K562 (cell line): ENCODE measurements around the gene MOB1B. TPM values are rescaled to one million over a fixed set of nuclear protein-coding genes. Genes with fewer than 3 reads are reported as not detected.

Experiments
- AFF4 ChIP-seq: sonication (generic); formaldehyde crosslinking; IDR thresholded peaks from 2 replicates; pipeline ENCODE4 v1.8.0; 2023; ENCODE audit warnings: mild to moderate bottlenecking, missing genetic modification reagents
- ARID3A ChIP-seq: IDR thresholded peaks from 2 replicates; pipeline ENCODE4 v1.6.1; 2012; ENCODE audit warnings: low read depth, low read length, improper control_type of control experiment, borderline replicate concordance
- BDP1 ChIP-seq: IDR thresholded peaks from 3 replicates; pipeline ENCODE4 v1.6.1; 2011; ENCODE audit not compliant: insufficient read length, insufficient read depth
- BRD4 ChIP-seq: fragments of 200-600 bp; sonication (generic); IDR thresholded peaks from 2 replicates; pipeline ENCODE4 v1.6.1; 2017; ENCODE audit warnings: inconsistent platforms
- ELF2 ChIP-seq: fragments of 250-450 bp; sonication (Bioruptor Pico); IDR thresholded peaks from 2 replicates; pipeline ENCODE4 v1.5.0; 2021; ENCODE audit warnings: mild to moderate bottlenecking
- ELK3 ChIP-seq: fragments of 450-650 bp; formaldehyde crosslinking; IDR thresholded peaks from 2 replicates; pipeline ENCODE4 v1.4.0; 2020; ENCODE audit warnings: mild to moderate bottlenecking
- HMG20B ChIP-seq: fragments of 250-450 bp; sonication (Bioruptor Pico); IDR thresholded peaks from 2 replicates; pipeline ENCODE4 v1.5.0; 2021; ENCODE audit warnings: mild to moderate bottlenecking
- NCOA1 ChIP-seq: fragments of 450-650 bp; IDR thresholded peaks from 2 replicates; pipeline ENCODE4 v1.6.1; 2016; ENCODE audit warnings: low read depth
- PHF21A ChIP-seq: fragments of 450-650 bp; IDR thresholded peaks from 2 replicates; pipeline ENCODE4 v1.6.1; 2017; ENCODE audit warnings: low read depth, borderline replicate concordance
- RBM14 ChIP-seq: fragments of 200-400 bp; formaldehyde crosslinking; IDR thresholded peaks from 2 replicates; pipeline ENCODE4 v1.6.1; 2018; ENCODE audit warnings: low read depth, mild to moderate bottlenecking, low read length, moderate library complexity, borderline replicate concordance; ENCODE audit not compliant: insufficient read depth
- RREB1 ChIP-seq: fragments of 250-450 bp; sonication (Bioruptor Pico); IDR thresholded peaks from 2 replicates; pipeline ENCODE4 v1.4.0; 2020
- SETDB1 ChIP-seq: IDR thresholded peaks from one replicate; pipeline ENCODE4 v1.6.1; 2012; ENCODE audit warnings: low read length, control low read depth, inconsistent platforms
- TCF3 ChIP-seq: sonication (generic); formaldehyde crosslinking; IDR thresholded peaks from 2 replicates; pipeline ENCODE4 v1.4.0; 2020; ENCODE audit warnings: mild to moderate bottlenecking, missing genetic modification reagents
- ZNF740 ChIP-seq, 3 experiments: fragments of 200-800 bp in 1 of 3; sonication (Bioruptor generic) in 1 of 3; sonication (generic) in 1 of 3; formaldehyde crosslinking in 1 of 3; IDR thresholded peaks; 2 replicates each; pipeline versions ENCODE4 v1.6.1 to v1.8.0; 2016 to 2022; ENCODE audit warnings: mild to moderate bottlenecking in 2 of 3, missing compliant biosample characterization in 2 of 3, missing genetic modification characterization in 2 of 3, missing genetic modification reagents in 1 of 3
- polyA plus RNA-seq, 8 experiments: library from polyadenylated mRNA; depleted of rRNA in 4 of 8; stranded (reverse) in 5 of 8; unstranded in 3 of 8; fragments of >200 nt; fragmentation: Nextera tagmentation in 2 of 8; fragmentation: Illumina TruSeq in 1 of 8; extraction: Ambion mirVana in 2 of 8; extraction: Trizol in 1 of 8; gene quantifications; 2 replicates each; pipeline versions ENCODE4 v1.2.1 to v1.2.3, GENCODE V29; 2011 to 2014; ENCODE audit warnings: inconsistent platforms in 1 of 8, missing spikeins in 1 of 8
- total RNA-seq, 7 experiments: library from RNA; depleted of rRNA in 6 of 7; stranded (reverse); fragments of >200 nt in 6 of 7; fragmentation: Illumina TruSeq in 2 of 7; extraction: Trizol in 2 of 7; gene quantifications; 2 replicates each; pipeline versions ENCODE4 v1.2.1 to v1.2.3, GENCODE V29; 2011 to 2021; ENCODE audit warnings: low replicate concordance in 1 of 7

Gene MOB1B
- total and polyA plus RNA-seq, 9 of the 15 experiments (the other 6 are each of a cell fraction or from before 2014, with no cell fraction given) = 8.4 to 37.8 (median 19.0) TPM

GRCh38 chr4:70901984-70902576 lies at the start of gene MOB1B (continued):
- no peak for TF ChIP-seq RREB1 (CRISPR knock-in tag)
- TF ChIP-seq BDP1 = no peak
- TF ChIP-seq ARID3A = no peak
- TF ChIP-seq PHF21A = no peak
- TF ChIP-seq AFF4 = no peak
- TF ChIP-seq RBM14 = no peak
- TF ChIP-seq NCOA1 = no peak; the same call in 1 of the 2 replicates
- no peak for TF ChIP-seq SETDB1
- no peak; the same call in 1 of the 2 replicates for TF ChIP-seq ZNF740 (CRISPR knock-in tag; IDR thresholded peaks at IDR 0.05)
- TF ChIP-seq ZNF740 (tag; IDR thresholded peaks at IDR 0.05) = no peak
- TF ChIP-seq ELK3 = no peak
- no peak for TF ChIP-seq HMG20B (CRISPR knock-in tag)
- TF ChIP-seq BRD4 = no peak
- peak; percentile 23; the same call in 1 of the 2 replicates for TF ChIP-seq TCF3 (CRISPR knock-in tag)
- TF ChIP-seq ELF2 (CRISPR knock-in tag) = no peak
